ENCODE data around the gene B3GNT7.
"Not testable (repeated sequence)": the region's sequence is repeated elsewhere in the genome, so short reads cannot be mapped to it uniquely, and the experiment has no call there.

Gene B3GNT7

GRCh38 chr2:231430437-231430836 lies 34.9 kb downstream of the B3GNT7 start:
- not testable (repeated sequence) for DNase-seq

- DNase-seq = no peak
Observed at GRCh38 chr2:231431606-231432005, 36.1 kb downstream of the B3GNT7 start.

GRCh38 chr2:231433990-231434389 lies 38.5 kb downstream of the B3GNT7 start:
- no peak for DNase-seq

- DNase-seq = no peak
Observed at GRCh38 chr2:231436957-231437356, 41.4 kb downstream of the B3GNT7 start.

- DNase-seq = no peak
Observed at GRCh38 chr2:231449503-231450054, 54.1 kb downstream of the B3GNT7 start.

- no peak for DNase-seq
Observed at GRCh38 chr2:231450548-231450989, 55.1 kb downstream of the B3GNT7 start.

Measured in T-helper 1 cell (primary cell).